Lower lobe of right lung (tissue), 2 donors: Measurements from ENCODE around the gene SDHAF1. TPM values are rescaled to one million over a fixed set of nuclear protein-coding genes. Genes with fewer than 3 reads are reported as not detected.

Experiments used
- ATAC-seq, 2 donors: fragments of 200-7000 bp; cut with Tn5 transposase; one replicate each; pipeline ENCODE4 v1.9.1; 2020 to 2022; ENCODE audit warnings: mild to moderate bottlenecking in 2 of 2, moderate library complexity in 2 of 2
- DNase-seq: peaks from one replicate; pipeline ENCODE4 v3.0.0-alpha.2; 2020
- H3K27ac ChIP-seq: fragments of 200-600 bp; one replicate; pipeline ENCODE4 v1.8.0; 2022
- H3K27me3 ChIP-seq: fragments of 200-600 bp; one replicate; pipeline ENCODE4 v1.8.0; 2022; ENCODE audit warnings: low read depth
- H3K36me3 ChIP-seq: fragments of 200-600 bp; one replicate; pipeline ENCODE4 v1.8.0; 2022; ENCODE audit warnings: mild to moderate bottlenecking
- H3K4me1 ChIP-seq: fragments of 200-600 bp; one replicate; pipeline ENCODE4 v1.8.0; 2022
- H3K4me3 ChIP-seq: fragments of 200-600 bp; one replicate; pipeline ENCODE4 v1.8.0; 2022; ENCODE audit warnings: mild to moderate bottlenecking
- H3K9me3 ChIP-seq: fragments of 200-600 bp; one replicate; pipeline ENCODE4 v1.8.0; 2022
- CTCF ChIP-seq: fragments of 200-600 bp; IDR thresholded peaks from one replicate; pipeline ENCODE4 v1.8.0; 2022; ENCODE audit warnings: antibody characterized with exemption, mild to moderate bottlenecking
- intact Hi-C: fragments of 100-400 bp; cut with DNase I; formaldehyde crosslinking; loops from one replicate; pipeline ENCODE4 v1.11.0; 2022
- total RNA-seq: library from RNA; stranded (reverse); fragmentation: NEBNext Ultra II Directional; extraction: Animal tissue kit (Norgen Biotek cat#: 25700); gene quantifications from one replicate; pipeline ENCODE4 v1.2.1, GENCODE V29; 2021
- donor health status: DM: no; HTN: yes; CAD: no; lungs with severe emphysema.

The SDHAF1 gene
- total RNA-seq, 1 donor from 2014 or later, result 14.4 TPM

- TF ChIP-seq CTCF, result no peak
- intact Hi-C loops, result no loop called here
- Histone ChIP-seq H3K36me3 (peaks cover 18% of the 10 kb centered on the region), H3K9me3 (no peaks in the 10 kb centered on the region), H3K4me1 (no peaks in the 10 kb centered on the region), H3K27me3 (peaks cover 6% of the 10 kb centered on the region), H3K4me3 (no peak overlapping the region), H3K27ac (no peak overlapping the region)
- no peak for ATAC-seq
- DNase-seq, result no peak
Measured at GRCh38 chr19:36027696-36028095, 32.7 kb downstream of the SDHAF1 start.

- Histone ChIP-seq H3K9me3 (no peaks in the 10 kb centered on the region), H3K27me3 (peaks cover 9% of the 10 kb centered on the region), H3K36me3 (peaks cover 11% of the 10 kb centered on the region), H3K27ac (no peak overlapping the region), H3K4me3 (no peak overlapping the region), H3K4me1 (peaks cover 3% of the 10 kb centered on the region)
- ATAC-seq (no peak), DNase-seq (no peak)
- intact Hi-C loops, result no loop called here
- no peak for TF ChIP-seq CTCF
Measured at GRCh38 chr19:36028313-36029041, 33.5 kb downstream of the SDHAF1 start.

- peaks cover 3% of the 10 kb centered on the region for H3K4me1 ChIP-seq
- ATAC-seq, result no peak
- no peak for TF ChIP-seq CTCF
- no peak overlapping the region for H3K27ac ChIP-seq
- no peaks in the 10 kb centered on the region for H3K36me3 ChIP-seq
- no peak for DNase-seq
- intact Hi-C loops, result no loop called here
- H3K9me3 ChIP-seq, result no peaks in the 10 kb centered on the region
- no peak overlapping the region for H3K4me3 ChIP-seq
- H3K27me3 ChIP-seq, result peaks cover 9% of the 10 kb centered on the region
Measured at GRCh38 chr19:36030264-36031148, 35.5 kb downstream of the SDHAF1 start.

- Histone ChIP-seq H3K4me3 (no peak overlapping the region), H3K27ac (no peak overlapping the region), H3K36me3 (no peaks in the 10 kb centered on the region), H3K27me3 (peaks cover 9% of the 10 kb centered on the region), H3K4me1 (peaks cover 3% of the 10 kb centered on the region), H3K9me3 (no peaks in the 10 kb centered on the region)
- intact Hi-C loops, result no loop called here
- no peak for ATAC-seq
- TF ChIP-seq CTCF, result no peak
- no peak for DNase-seq
Measured at GRCh38 chr19:36031308-36031707, 36.3 kb downstream of the SDHAF1 start.

GRCh38 chr19:36032251-36033104 is 37.5 kb downstream of the SDHAF1 start, which contains the start of gene CLIP3:
Gene CLIP3, minus strand, starts transcription at chr19:36032873. Its CDS starts 516 bp downstream, at chr19:36032357.
- H3K27ac ChIP-seq, result no peak within 1 kb of the TSS
- intact Hi-C loops, result no loop called here
- peaks cover 3% of the 10 kb centered on the region for H3K4me1 ChIP-seq
- peak within 1 kb of the TSS; percentile 51 for H3K4me3 ChIP-seq
- H3K36me3 ChIP-seq, result no peaks in the 10 kb centered on the region
- H3K9me3 ChIP-seq, result no peaks in the 10 kb centered on the region
- TF ChIP-seq CTCF, result no peak
- peaks cover 9% of the 10 kb centered on the region for H3K27me3 ChIP-seq
- ATAC-seq (peak; percentile 38 to 57), DNase-seq (no peak)
